Right ventricle myocardium superior (tissue), 1 donor: ENCODE measurements around the gene KLHDC8B. TPM values are rescaled to one million over a fixed set of nuclear protein-coding genes. Genes with fewer than 3 reads are reported as not detected.
"Not testable (repeated sequence)": the region's sequence is repeated elsewhere in the genome, so short reads cannot be mapped to it uniquely, and the experiment has no call there.

Experiments used
- ATAC-seq: fragments of 200-7000 bp; cut with Tn5 transposase; one replicate; pipeline ENCODE4 v1.9.1; 2020; ENCODE audit warnings: mild to moderate bottlenecking; ENCODE audit not compliant: poor library complexity
- DNase-seq: peaks from one replicate; pipeline ENCODE4 v3.0.0-alpha.2; 2020
- intact Hi-C: fragments of 100-400 bp; cut with DNase I; formaldehyde crosslinking; loops from one replicate; pipeline ENCODE4 v1.11.2; 2022
- total RNA-seq: library from RNA; stranded (reverse); fragmentation: NEBNext Ultra II Directional; extraction: Animal tissue kit (Norgen Biotek cat#: 25700); gene quantifications from one replicate; pipeline ENCODE4 v1.2.1, GENCODE V29; 2021
- donor health status: DM: no; HTN: yes; CAD: no; lungs with severe emphysema.

Gene KLHDC8B
- total RNA-seq, 1 donor from 2014 or later, result 129 TPM

- intact Hi-C loops, result no loop called here
- ATAC-seq (no peak), DNase-seq (no peak)
Measured at GRCh38 chr3:49219132-49219531, 47.7 kb downstream of the KLHDC8B start.

DNA sequence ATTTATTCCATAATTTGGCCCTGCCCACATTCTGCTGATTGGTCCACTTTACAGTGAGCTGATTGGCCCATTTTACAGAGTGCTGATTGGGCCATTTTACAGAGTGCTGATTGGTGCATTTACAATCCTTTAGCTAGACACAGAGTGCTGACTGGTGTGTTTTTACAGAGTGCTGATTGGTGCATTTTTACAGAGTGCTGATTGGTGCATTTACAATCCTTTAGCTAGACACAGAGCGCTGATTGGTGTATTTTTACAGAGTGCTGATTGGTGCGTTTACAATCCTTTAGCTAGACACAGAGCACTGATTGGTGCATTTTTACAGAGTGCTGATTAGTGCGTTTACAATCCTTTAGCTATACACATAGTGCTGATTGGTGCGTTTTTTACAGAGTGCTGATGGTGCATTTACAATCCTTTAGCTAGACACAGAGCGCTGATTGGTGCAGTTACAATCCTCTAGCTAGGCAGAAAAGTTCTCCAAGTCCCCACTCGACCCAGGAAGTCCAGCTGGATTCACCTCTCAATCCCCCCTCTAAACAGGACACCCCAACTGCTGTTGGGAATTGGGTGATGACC, 49.7 kb downstream of the KLHDC8B start:
- DNase-seq, intact Hi-C loops, ATAC-seq: not testable (repeated sequence)

DNA sequence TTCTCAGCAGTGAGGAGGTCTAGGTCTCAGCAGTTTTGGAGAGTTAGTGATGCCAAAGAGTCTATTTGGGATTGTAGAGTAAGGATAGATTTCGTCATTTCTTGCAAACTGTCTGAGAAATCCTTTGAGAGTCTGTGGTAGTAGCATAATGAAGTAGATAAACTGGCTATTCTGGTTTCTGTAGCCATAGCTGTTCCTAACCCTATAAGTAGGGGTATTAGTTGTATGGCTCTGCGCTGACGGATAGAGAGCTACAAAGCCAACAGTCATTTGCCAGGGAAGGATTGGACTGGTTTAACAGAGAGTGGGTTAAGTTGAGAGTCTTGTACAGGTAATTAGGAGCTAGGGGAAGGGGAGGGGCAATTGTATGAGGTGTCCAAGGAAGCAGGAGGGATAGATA, 50.6 kb downstream of the KLHDC8B start:
- no peak for ATAC-seq
- DNase-seq, result no peak
- intact Hi-C loops, result no loop called here

Other genes with a start within 250 kb of the KLHDC8B start
- 25.1 TPM for gene P4HTM, start 181.4 kb upstream of the KLHDC8B start, total RNA-seq
- 71.6 TPM for gene WDR6, start 164.2 kb upstream of the KLHDC8B start, total RNA-seq
- 7.9 TPM for gene DALRD3, start 153.0 kb upstream of the KLHDC8B start, total RNA-seq
- 165 TPM for gene NDUFAF3, start 149.5 kb upstream of the KLHDC8B start, total RNA-seq
- 58.5 TPM for gene IMPDH2, start 142.2 kb upstream of the KLHDC8B start, total RNA-seq
- 46.2 TPM for gene QRICH1, start 77.5 kb upstream of the KLHDC8B start, total RNA-seq
- gene QARS1, start 66.8 kb upstream of the KLHDC8B start, total RNA-seq, result 207 TPM
- 55.5 TPM for gene USP19, start 50.8 kb upstream of the KLHDC8B start, total RNA-seq
- 568 TPM for gene LAMB2, start 38.5 kb upstream of the KLHDC8B start, total RNA-seq
- gene CCDC71, start 5.3 kb upstream of the KLHDC8B start, total RNA-seq, result 9.4 TPM
- 2.6 TPM for gene C3orf62, start 105.6 kb downstream of the KLHDC8B start, total RNA-seq
- 34.7 TPM for gene USP4, start 168.5 kb downstream of the KLHDC8B start, total RNA-seq
- gene GPX1, start 186.8 kb downstream of the KLHDC8B start, total RNA-seq, result 117 TPM
- gene RHOA, start 240.4 kb downstream of the KLHDC8B start, total RNA-seq, result 255 TPM
- gene TCTA, start 240.8 kb downstream of the KLHDC8B start, total RNA-seq, result 13.4 TPM